Measurements from ENCODE around the gene PXDC1. TPM values are rescaled to one million over a fixed set of nuclear protein-coding genes. Genes with fewer than 3 reads are reported as not detected.
"Not testable (repeated sequence)": the region's sequence is repeated elsewhere in the genome, so short reads cannot be mapped to it uniquely, and the experiment has no call there.

PXDC1 gene
- total RNA-seq, 4 donors from 2014 or later: 73.5 to 102 (median 82.7) TPM

GRCh38 chr6:3756546-3756945, 5.0 kb upstream of the PXDC1 start:
- peaks cover 0 to 5% of the 10 kb centered on the region in 2 donors for H3K4me1 ChIP-seq
- no peaks in the 10 kb centered on the region for H3K9me3 ChIP-seq
- H3K27ac ChIP-seq: no peak overlapping the region
- DNase-seq: no peak
- 74 to 75% methylated on average over 3 of the region's 3 CpGs for WGBS, 2 donors
- H3K4me3 ChIP-seq (replicated peaks in 1 of 3): no peak overlapping the region
- H3K27me3 ChIP-seq: no peaks in the 10 kb centered on the region
- H3K36me3 ChIP-seq: no peaks in the 10 kb centered on the region
- no peak for TF ChIP-seq POLR2A (IDR thresholded peaks at IDR 0.05)
- TF ChIP-seq CTCF (IDR thresholded peaks at IDR 0.05): no peak
- intact Hi-C loops (cut with DNase I): no loop called here

- intact Hi-C loops (cut with DNase I): no loop called here
- Histone ChIP-seq H3K27ac (no peak overlapping the region), H3K9me3 (no peaks in the 10 kb centered on the region), H3K4me1 (peaks cover 0 to 5% of the 10 kb centered on the region in 2 donors), H3K36me3 (no peaks in the 10 kb centered on the region), H3K27me3 (no peaks in the 10 kb centered on the region), H3K4me3 (replicated peaks in 1 of 3) (no peak overlapping the region)
- 61 to 66% methylated on average over 11 of the region's 11 CpGs for WGBS, 2 donors
- TF ChIP-seq CTCF (IDR thresholded peaks at IDR 0.05) (no peak), POLR2A (IDR thresholded peaks at IDR 0.05) (no peak)
- no peak for DNase-seq
These were observed 4.4 kb upstream of the PXDC1 start for GRCh38 chr6:3755637-3756545.

GRCh38 chr6:3754776-3755175, 3.3 kb upstream of the PXDC1 start:
- intact Hi-C loops (cut with DNase I): loop anchor here (5.0 kb wide), 1 partner anchor 48 kb away; no protein-coding TSS in a partner anchor
- 88 to 91% methylated on average over 3 of the region's 3 CpGs for WGBS, 2 donors
- TF ChIP-seq POLR2A (IDR thresholded peaks at IDR 0.05) (no peak), CTCF (IDR thresholded peaks at IDR 0.05) (no peak)

GRCh38 chr6:3754032-3754725, 2.7 kb upstream of the PXDC1 start:
- H3K27me3 ChIP-seq; H3K4me1 ChIP-seq; H3K36me3 ChIP-seq; DNase-seq; H3K9me3 ChIP-seq; H3K4me3 ChIP-seq (replicated peaks in 1 of 3): not testable (repeated sequence)
- peak overlapping the region in 1 of 3 donors; percentile 100 for H3K27ac ChIP-seq
- intact Hi-C loops (cut with DNase I): loop anchor here (5.0 kb wide), 1 partner anchor 48 kb away; no protein-coding TSS in a partner anchor
- 96% methylated on average over 15 of the region's 15 CpGs for WGBS, 2 donors

More at GRCh38 chr6:3754776-3755175, 3.3 kb upstream of the PXDC1 start:
- H3K27ac ChIP-seq: no peak overlapping the region
- DNase-seq: no peak
- H3K27me3 ChIP-seq: no peaks in the 10 kb centered on the region
- no peaks in the 10 kb centered on the region for H3K9me3 ChIP-seq
- no peaks in the 10 kb centered on the region for H3K36me3 ChIP-seq
- peaks cover 4 to 5% of the 10 kb centered on the region in 2 donors for H3K4me1 ChIP-seq
- no peak overlapping the region for H3K4me3 ChIP-seq (replicated peaks in 1 of 3)

GRCh38 chr6:3753228-3753835, 1.8 kb upstream of the PXDC1 start:
- TF ChIP-seq CTCF (IDR thresholded peaks at IDR 0.05): no peak
- TF ChIP-seq POLR2A (IDR thresholded peaks at IDR 0.05): no peak
- Histone ChIP-seq H3K36me3 (no peaks in the 10 kb centered on the region), H3K27me3 (no peaks in the 10 kb centered on the region), H3K4me1 (peaks cover 18% of the 10 kb centered on the region in 2 donors), H3K27ac (peak overlapping the region; percentile 93 to 100 (median 100)), H3K4me3 (replicated peaks in 1 of 3) (no peak overlapping the region), H3K9me3 (no peaks in the 10 kb centered on the region)
- intact Hi-C loops (cut with DNase I): loop anchor here (2.0 to 5.0 kb wide), 2 partner anchors 49 to 71 kb away; no protein-coding TSS in a partner anchor
- 89 to 91% methylated on average over 10 of the region's 10 CpGs for WGBS, 2 donors
- DNase-seq: no peak

Data from thyroid gland (tissue), 4 donors.